EH (cell line): ENCODE measurements around the gene SLC1A3.

Source experiments
- DNase-seq: peaks from one replicate; pipeline ENCODE4 v3.0.0-alpha.2; 2015; ENCODE audit warnings: low read depth

The SLC1A3 gene

GRCh38 chr5:36717131-36717695 is 110.8 kb downstream of the SLC1A3 start:
- no peak for DNase-seq

- no peak for DNase-seq
Measured at GRCh38 chr5:36719282-36719681, 112.9 kb downstream of the SLC1A3 start.

GRCh38 chr5:36720688-36721087 is 114.3 kb downstream of the SLC1A3 start:
- DNase-seq, result no peak

GRCh38 chr5:36721664-36722235 is 115.3 kb downstream of the SLC1A3 start:
- no peak for DNase-seq

GRCh38 chr5:36722900-36723299 is 116.5 kb downstream of the SLC1A3 start:
- peak; percentile 7 for DNase-seq

GRCh38 chr5:36723912-36724311 is 117.5 kb downstream of the SLC1A3 start:
- no peak for DNase-seq

- DNase-seq, result peak; percentile 16
Measured at GRCh38 chr5:36724467-36725332, 118.3 kb downstream of the SLC1A3 start.

DNA sequence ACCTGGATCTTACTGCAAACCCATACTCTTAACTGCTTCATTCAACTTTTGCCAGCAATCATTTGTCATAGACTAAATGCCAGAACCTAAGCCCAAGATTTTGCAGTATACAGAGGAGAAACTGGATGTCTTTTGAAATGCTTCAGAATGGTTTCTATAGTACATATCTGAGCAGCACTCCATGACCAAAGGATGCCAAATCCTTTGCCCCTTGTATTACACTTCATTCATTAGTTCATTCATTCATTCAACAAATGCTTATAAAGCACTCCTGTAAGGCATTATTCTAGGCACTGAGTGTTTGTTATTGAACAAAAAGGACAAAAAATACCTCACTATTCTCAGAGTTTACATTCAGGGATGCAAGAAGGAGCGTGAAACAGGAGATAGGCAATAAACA is 119.9 kb downstream of the SLC1A3 start:
- no peak for DNase-seq

GRCh38 chr5:36726767-36727166 is 120.4 kb downstream of the SLC1A3 start:
- no peak for DNase-seq

DNA sequence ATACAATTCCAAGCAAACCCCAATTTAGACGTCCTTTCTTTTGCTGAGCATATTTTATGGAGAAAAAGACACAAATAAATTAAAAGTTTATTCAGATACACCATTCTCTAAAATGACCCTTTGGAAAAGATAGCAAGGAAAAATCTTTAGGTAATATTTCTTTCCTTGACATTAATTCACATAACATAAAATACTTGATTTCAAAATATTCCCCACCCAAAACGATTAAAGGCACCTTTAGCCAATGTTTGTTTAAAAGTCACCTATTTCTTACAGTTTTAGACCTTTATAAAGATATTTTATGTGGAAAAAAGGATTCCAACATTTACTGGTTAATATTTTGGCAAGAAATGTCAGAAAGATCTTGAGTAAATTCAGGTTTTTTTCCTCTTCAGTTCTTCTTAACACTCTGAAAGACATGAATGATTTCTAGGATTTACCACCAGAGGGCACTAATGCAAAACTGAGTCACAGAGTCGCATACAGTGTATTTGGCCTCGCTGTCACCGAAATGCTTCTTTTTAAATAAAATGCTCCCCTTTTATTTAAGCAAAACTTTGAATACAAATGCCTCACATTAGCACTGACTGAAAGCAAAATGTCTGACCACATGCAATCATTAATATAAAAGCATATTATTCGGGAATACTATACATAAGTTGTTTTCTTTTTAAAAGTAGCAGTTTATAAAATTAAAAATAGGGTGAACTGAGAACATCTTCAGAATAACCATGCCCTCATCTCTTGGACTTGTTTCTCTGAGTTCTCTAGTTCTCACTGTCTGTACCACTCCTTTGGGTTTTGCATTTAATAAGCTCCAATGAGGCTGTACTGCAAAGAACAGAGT is 122.5 kb downstream of the SLC1A3 start:
- DNase-seq, result peak; percentile 67

- DNase-seq, result no peak
Measured at GRCh38 chr5:36730537-36731216, 124.3 kb downstream of the SLC1A3 start.

- no peak for DNase-seq
Measured at GRCh38 chr5:36733183-36733582, 126.8 kb downstream of the SLC1A3 start.

DNA sequence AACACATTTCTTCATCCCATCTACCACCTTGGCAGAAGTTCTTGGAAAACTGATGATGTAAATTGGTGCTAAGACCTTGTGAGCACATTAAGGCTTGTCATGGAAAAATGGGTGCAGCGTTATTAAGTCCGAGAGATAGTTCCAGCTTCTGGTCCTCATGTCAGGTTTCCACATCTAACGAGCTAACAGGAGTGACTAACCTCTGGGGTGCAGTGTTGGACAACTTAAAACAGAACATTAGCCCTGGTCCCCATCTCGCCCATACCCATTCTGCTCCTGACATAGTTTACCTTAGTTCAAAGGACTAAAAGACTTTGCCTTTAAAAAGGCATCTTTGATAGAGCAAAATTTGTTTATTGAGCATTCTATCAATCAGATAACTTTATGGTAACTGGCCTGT is 128.0 kb downstream of the SLC1A3 start:
- peak; percentile 28 for DNase-seq

GRCh38 chr5:36735891-36736290 is 129.5 kb downstream of the SLC1A3 start:
- no peak for DNase-seq
